HG03354 (cell line): Measurements from ENCODE around the gene ADD2.
A peak's percentile ranks its signal among the peaks of the same experiment; 100 is the strongest.

Experiments used
- ATAC-seq: cut with Tn5 transposase; IDR thresholded peaks from one replicate; pipeline ENCODE4 v1.9.1; 2021; ENCODE audit warnings: mild to moderate bottlenecking; ENCODE audit not compliant: unreplicated experiment, poor library complexity, severe bottlenecking

Gene ADD2

DNA sequence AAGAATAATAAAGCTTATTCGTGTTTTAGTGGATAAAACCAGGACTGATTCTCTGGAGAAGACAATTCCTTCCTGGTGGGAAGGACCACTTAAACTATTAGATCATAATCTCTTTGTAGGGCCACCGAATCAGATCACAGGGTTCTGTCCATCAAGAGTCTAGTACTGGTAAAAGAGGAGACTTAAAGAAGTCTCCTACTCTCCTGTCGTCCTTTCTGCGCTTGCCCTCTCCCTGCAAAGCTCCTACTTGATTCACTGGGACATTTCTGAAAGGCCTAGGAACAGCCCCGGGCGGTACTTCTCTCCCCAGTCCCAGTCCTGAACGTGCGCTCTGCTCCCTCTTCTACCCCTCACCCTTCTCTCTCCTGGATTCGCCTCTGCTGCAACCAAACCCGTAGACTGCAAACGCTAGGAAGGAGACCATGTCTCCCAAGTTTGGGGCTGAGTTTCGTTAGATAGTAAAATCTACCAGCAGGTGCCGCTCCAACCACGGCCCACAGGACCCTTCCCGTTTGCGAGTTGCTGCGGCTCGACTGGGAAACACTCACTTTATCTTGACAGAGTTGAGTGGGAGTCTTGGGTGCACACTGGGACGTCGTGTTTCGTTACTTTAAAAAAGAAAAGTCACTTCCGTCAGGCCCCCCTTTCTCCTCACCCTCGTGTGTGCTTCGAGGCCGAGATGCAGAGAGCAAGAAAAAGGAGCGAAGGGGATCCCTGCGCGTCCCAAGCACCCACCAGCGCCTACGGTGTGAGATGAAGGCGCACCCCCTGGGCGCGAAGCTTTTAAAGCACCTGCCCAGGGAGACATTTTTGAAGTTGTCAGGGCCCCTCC lies 21.5 kb upstream of the ADD2 start:
- peak; percentile 55 for ATAC-seq

DNA sequence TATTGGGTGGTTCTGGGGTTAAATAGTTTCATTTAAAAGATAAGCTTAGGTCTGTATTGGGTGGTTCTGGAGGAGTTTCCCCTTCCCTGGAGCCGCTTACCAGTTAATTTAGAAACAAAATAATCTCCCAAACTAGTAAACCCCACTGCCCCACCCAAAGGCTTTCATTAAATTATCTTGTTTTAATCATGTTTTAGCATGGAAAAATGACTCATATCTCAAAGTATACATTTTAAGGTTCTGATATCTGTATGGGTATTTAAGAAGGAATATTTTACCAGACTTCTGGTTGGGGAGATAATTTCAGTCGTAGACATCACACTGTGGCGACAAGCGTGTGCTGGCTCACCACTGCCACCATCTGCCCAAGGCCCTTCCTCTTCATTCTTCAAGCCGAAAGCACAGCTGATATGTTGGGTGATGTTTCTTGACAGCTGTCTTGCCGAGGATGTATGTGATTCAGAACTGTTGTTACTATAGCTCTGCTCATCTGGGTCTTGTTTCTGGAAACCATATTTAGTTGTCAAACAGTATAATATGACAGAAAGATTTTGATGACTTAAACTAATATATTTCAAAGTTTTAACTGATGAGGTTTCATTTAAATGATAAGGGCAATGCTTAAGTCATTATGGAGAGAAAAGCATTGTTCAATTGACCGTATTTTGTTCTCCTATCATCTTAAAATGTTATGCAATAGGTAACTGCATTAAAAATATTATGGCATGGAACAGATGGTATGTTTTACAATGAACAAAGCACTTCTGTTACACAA lies 17.3 kb upstream of the ADD2 start:
- peak; percentile 53 for ATAC-seq

DNA sequence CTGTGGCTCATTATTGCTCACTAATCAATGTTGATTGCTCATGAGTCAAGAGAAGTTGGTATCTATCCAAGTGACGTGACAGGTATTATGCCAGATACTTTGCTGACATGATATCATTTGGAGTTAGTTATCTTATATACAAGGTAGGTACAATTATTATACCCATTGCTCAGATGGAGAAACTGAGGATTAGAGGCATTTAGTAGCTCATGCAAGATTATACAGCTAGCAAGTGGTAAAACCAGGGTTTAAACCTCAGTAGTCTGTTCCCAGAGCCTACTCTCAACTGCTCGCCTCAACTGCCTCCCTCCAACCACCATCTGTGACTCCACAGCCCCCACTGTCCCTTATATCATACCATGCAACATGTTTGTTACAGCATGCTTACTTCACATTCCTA lies 16.3 kb upstream of the ADD2 start:
- no peak for ATAC-seq

DNA sequence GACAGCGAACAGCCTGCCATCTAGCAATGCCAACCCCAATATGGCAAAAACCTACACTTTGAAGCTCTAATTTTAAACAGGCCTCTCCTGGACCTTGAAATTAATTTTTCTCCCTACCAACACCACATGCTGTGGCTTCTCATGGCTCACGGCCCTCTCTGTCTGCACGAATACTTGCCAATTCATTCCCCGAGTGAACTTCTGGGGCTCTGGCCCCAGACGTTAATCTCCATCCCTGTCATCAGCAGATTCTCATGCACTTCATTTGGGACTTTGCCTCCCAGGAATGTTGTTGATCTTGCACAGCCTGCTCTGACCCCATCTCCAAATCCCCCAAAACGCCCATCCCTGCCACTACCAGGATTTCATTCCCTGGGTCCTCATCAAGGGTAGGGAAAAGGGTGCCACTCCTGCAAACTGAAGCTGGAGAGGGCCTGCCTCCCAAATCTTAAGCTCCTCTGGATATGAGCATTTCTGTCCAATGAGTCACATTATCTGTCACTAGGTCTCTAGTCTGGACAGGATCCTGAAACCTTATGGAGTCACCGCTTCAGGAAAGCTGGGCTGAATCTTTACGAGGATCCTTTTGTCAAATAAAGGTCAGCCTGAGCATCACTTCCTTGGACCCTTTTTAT lies 12.0 kb upstream of the ADD2 start:
- ATAC-seq = no peak

DNA sequence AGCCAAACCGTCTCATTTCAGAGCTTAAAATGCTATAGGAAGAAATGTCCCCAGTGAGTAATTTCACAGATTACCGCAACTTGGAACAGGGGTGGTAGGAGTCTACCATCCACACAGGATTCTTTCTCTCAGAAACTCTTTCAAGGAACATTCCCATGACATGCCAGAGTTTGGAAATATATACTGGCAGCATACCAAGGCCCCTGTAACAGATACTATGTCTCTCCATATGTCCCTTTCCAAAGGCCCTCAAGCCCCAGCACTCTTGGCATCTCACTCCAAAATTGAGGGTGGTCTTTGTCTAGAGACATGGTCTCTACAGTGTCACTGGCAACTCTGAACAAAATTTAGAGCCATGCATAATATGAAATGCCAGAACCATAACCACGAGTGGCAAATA lies 11.5 kb upstream of the ADD2 start:
- no peak for ATAC-seq

DNA sequence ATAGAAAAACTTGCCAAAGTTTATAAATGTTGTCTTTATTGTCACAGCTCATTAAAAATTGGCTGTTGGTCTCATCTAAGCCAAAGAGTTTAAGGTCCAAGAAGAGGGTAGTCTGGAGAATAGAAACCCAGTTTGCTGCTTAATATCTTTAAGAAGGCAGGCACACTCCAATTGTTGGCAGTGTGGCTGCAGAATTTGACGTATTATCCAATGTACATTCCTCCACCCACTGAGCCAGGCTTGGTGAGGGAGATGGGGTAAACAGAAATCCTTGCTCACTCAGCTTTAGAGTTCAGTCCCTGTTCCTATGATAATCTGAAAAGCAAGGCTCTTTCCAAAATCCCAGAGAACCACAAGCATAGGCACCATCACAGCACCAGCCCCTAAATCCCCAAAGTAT lies 10.7 kb upstream of the ADD2 start:
- ATAC-seq = no peak

DNA sequence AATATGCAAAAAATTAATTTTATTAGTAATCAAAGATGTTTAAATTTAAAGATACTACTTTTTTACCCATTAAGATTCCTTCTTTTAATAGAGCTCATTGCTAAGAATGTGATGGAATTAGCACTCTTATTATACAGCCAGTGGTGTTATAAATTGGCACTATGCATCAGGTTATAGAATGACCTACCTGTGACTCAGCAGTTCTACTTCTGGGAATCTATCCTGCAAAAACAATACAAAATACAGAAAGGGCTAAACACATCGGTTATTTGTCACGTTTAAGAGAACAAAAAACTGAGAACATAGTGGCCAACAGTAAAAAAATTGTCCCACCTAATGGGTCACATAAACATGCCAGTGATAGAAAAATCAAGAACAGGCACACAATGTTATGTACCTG lies 9.4 kb upstream of the ADD2 start:
- ATAC-seq = no peak

DNA sequence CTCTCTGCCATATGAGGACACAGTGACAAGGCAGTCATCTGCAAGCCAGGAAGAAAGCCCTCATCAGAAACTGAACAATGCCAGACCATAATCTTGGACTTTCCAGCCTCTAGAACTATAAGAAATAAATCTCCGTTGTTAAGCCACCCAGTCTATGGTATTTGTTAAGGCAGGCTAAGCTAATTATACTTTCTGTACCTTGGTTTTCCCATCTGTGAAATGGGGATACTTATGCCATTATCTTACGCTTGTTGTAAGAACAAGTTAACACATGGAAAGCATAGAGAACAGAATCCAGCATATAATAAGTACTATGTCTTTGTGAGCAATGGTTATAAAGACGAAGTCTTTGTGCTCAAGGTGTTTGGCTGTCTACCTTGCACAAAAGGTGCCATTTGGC lies 8.3 kb upstream of the ADD2 start:
- ATAC-seq = no peak

DNA sequence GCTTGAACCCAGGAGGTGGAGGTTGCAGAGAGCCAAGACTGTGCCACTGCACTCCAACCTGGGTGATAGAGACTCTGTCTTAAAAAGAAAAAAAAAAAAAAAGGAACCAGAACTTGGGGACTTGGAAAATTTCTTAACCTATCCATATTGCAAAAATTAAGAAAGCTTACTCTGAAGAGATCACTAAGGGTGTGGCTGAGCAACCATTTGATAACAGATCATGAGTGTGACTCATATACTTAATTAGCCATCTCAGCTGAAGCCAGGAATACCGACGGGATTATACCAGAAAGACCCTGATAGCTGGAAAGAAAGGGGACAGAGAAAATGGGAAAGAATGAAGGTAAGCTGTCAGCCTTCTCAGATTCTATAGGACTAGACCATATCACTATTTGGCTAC lies 7.1 kb upstream of the ADD2 start:
- no peak for ATAC-seq

DNA sequence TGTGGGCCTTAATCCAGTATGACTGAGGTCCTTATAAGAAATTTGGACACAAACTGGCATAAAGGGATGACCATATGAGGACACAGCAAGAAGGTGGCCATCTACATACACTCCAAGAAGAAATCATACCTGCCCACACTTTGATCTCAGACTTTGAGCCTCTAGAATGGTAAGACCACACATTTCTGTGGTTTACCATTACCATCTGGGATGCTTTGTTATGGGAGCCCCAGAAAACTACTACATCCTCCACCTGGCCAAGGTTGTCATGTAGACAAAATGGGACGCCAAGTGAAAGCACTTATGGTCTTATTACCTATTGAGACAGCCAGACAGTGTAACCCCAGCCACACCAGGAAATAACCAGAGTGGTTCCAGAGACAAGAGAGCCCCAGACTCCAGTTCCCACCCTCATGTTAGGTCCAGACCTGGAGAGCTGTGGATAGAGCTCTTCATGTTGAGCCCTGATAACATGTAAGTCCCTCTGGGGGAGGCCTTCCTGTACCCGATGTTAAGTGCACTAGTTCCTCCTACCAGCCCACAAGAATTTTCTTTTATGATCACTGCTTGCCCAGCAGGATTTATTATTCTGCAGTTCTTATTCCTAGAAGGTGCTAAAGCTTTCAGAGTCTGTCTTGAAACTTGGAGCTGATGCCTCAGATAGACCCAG lies 4.6 kb upstream of the ADD2 start:
- no peak for ATAC-seq

DNA sequence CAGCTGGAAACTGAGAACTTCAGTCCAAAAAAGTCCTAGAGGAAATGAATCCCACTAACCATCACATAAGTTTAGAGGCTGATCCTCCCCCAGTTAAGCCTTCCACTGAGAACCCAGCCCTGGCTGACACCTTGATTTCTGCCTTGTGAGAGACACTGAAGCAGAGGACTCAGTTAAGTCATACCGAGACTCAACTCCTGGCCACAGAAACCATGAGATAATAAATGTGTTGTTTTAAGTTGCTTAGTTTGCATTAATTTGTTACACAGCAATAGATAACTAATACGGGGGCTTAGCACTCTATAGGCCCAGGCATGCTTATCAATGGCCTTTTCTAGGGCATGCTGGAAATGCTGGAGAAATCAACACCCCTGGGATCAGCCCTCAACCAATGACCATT lies 3.4 kb upstream of the ADD2 start:
- ATAC-seq = peak; percentile 80

DNA sequence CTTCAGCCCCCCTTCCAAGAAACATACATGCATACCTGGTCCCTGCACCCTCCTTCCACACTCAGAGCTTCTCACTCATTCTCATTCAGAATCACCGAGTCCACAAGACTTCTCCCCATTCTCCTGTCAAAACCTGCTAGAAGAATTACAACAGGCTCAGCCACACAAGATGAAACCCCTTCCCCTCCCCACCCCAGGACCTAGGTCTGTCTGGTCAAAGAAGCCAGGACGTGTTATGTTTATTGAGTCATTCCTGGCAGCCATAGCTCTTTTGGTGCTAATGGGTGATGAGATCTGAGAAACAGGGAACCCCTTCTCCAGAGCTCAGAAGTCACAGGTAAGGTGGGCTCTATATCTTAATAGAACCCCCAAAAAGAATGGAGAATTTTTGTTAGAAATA lies 1.4 kb upstream of the ADD2 start:
- no peak for ATAC-seq

DNA sequence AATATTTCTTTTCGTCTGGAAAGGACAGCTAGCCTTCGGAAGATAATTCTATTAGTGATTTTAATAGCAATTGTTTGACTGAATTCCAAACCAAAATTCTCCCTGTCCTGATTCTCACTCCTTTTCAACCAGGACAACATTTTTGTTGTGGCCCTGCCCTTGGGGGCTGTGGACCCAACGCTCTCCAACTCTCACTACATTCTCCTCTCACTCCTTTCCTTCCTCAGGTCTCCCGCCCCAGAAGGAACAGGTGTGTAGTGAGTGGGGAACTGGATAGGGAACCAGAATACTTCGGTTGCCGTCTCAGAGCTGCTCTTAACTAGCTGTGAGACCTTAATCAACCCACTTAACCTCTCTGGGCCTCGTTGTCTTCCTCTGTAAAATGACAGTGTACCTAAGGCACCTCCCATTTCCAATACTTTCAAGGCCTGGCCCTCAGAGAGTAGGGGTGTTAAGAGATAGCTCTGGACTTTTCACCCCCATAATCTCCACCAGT lies 638 bp upstream of the ADD2 start:
- ATAC-seq = no peak

DNA sequence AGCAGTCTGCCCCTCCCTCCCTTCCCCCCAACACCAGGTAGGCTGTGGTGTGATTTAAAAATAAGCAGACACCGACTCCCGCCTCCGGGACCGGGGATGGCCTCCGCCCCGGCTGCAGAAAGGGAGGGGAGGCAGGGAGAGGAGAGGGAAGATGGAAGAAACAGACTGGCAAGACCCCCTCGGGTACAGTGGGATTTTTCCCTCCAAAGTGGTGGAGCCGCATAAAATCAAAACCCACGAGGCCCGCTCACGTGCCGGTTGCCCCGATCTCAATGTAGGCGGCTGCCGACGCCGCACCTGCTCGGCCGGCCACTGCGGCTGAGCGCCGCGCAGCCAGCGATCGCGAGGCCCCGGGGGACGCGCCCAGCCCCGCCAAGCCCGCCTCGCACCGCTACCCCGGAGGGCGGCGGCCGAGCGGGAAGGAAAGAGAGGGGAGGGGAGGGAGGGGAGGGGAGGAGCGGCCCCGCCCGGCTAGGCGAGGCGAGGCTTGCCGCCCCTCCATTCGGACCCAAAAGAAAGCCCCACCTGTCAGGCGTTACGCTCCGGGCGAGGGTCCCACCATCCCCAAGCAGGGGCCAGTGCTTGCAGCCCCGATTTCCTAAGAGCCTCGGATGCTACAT lies 811 bp downstream of the ADD2 start:
- ATAC-seq = peak; percentile 30

DNA sequence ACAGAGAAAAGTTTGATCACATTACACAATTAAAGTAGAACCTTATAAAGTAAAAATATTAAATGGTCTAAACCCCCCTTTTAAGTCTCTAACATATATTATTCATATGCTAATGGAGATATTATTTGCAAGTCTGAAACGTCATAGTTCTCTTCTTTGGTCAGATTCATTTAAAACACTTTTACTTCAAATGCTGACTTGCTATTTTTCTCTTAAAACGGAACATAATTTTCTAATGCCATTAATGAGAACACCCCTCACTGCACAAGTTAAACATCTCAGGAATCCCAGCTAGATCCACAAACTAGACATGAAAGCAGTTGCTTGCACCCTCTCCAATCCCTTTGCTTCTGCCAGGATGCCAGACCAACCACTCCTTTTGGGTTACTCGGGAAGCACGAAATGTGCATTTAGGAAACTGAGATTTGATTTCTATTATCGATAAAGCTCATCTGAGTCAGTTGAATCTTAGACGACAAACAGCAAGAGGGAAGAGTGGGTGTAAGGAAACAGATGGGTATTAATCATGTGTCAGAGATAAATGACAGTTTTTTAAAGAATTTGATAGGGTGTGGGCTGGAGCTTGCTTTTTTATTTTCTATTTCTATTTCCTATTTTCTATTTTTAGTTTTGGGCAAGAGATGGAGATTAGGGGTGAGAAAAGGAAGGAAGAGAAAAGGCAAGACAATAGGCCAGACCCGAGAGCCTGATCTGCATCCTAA lies 1.5 kb downstream of the ADD2 start:
- ATAC-seq = no peak

DNA sequence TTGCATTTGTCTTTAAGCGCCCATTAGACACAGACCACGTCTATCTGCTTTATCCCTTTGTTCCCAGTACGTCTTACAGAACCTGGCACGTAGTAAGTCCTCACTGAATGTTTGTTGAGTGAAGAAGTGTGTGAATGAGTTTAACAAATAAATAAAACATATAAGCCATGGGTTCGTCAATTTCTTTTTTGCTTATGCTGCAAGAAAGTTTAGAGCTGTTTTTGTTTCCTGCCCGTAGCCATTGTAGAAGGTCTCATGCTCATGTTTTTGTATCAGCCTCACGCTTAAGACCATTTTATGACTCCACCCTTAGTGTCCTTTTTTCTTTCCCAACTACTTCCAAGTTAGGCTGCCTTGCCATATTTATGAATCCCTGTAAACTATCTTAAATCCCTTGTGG lies 2.5 kb downstream of the ADD2 start:
- ATAC-seq = no peak

DNA sequence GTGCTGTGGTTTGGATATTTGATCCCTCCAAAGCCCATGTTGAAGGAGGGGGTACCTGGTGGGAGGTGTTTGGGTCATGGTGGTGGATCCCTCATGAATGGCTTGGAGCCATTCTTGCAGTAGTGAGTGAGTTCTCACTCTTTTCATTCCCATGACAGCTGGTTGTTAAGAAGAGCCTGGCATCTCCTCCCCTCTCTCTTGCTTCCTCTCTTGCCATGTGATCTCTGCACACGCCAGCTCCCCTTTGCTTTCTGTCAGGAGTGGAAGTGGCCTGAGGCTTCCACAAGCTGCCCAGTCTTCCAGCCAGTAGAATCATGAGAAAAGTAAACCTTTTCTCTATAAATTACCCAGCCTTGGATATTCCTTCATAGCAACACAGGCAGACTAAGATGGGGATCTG lies 8.6 kb downstream of the ADD2 start:
- no peak for ATAC-seq

DNA sequence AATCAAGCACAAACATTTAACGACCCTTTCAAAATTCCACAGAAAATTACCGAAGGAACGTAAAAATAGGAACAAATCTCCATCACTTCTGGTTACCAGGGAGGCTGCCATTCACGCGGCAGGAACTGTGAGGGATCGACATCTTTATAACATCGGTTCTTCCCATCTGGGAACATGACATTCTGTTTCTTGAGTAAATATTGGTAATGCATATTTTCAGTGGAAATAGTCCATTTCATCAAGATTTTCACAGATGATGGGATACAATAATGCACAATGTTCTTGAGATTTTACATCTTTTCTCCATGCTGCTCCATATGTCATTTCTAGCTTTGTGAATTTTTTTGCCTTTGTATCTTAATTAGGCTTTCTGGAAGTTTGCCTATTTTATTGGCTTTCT lies 10.0 kb downstream of the ADD2 start:
- no peak for ATAC-seq

DNA sequence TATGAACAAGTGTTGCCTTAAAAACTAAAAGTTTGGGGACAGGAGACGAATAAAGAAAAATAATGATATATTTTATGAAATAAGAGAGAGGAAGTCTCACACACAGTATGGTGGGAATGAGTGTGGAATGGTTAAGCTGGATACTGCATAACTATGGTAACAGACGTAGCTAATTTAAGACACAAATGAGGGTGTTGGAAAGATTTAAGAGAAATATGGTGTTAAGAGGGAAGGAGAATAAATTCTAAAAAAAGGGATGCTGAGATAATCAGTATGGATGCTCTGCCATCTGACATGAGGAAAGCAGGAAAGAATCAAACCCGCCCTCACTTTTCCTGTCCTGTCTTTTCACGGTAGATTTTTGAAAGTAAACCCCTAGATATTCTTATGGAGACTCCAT lies 10.6 kb downstream of the ADD2 start:
- no peak for ATAC-seq
